ENCODE measurements around the gene HOXC11. TPM values are rescaled to one million over a fixed set of nuclear protein-coding genes. Genes with fewer than 3 reads are reported as not detected.

HOXC11 gene
- total RNA-seq, 3 donors from 2014 or later (not counting 1 experiment from before 2014, with no cell fraction given), result not detected

- DNase-seq (no peak), ATAC-seq (no peak)
- Histone ChIP-seq H3K4me1 (ENCODE audit: control insufficient read depth, insufficient read depth, low read length) (no peaks in the 10 kb centered on the region), H3K4me3 (ENCODE audit: low read length) (no peak overlapping the region), H3K9me3 (ENCODE audit: control insufficient read depth, insufficient read depth, low read length) (no peaks in the 10 kb centered on the region), H3K27ac (ENCODE audit: low read length) (no peak overlapping the region), H3K27me3 (ENCODE audit: control insufficient read depth, insufficient read depth, low read length) (peaks cover 73% of the 10 kb centered on the region), H3K36me3 (ENCODE audit: control insufficient read depth, insufficient read depth, low read length) (no peaks in the 10 kb centered on the region)
- intact Hi-C loops (cut with micrococcal nuclease), result no loop called here
- no peak overlapping the region for H3K27ac Mint-ChIP-seq
- H3K4me1 Mint-ChIP-seq, result peaks cover 0 to under 1% of the 10 kb centered on the region in 2 donors
- WGBS (ENCODE audit: insufficient coverage), result 13% methylated on average over 47 of the region's 51 CpGs
- no peaks in the 10 kb centered on the region for H3K9me3 Mint-ChIP-seq
- peaks cover 81 to 89% of the 10 kb centered on the region in 2 donors for H3K27me3 Mint-ChIP-seq (ENCODE audit: low read depth in 2 of 2)
- H3K4me3 Mint-ChIP-seq, result no peak overlapping the region
- no peak for TF ChIP-seq CTCF (IDR thresholded peaks at IDR 0.05)
- H3K36me3 Mint-ChIP-seq, result no peaks in the 10 kb centered on the region
Measured at GRCh38 chr12:53944907-53945847, 27.7 kb upstream of the HOXC11 start.

GRCh38 chr12:53947743-53948142 is 25.2 kb upstream of the HOXC11 start:
- H3K4me3 Mint-ChIP-seq, result no peak overlapping the region

DNA sequence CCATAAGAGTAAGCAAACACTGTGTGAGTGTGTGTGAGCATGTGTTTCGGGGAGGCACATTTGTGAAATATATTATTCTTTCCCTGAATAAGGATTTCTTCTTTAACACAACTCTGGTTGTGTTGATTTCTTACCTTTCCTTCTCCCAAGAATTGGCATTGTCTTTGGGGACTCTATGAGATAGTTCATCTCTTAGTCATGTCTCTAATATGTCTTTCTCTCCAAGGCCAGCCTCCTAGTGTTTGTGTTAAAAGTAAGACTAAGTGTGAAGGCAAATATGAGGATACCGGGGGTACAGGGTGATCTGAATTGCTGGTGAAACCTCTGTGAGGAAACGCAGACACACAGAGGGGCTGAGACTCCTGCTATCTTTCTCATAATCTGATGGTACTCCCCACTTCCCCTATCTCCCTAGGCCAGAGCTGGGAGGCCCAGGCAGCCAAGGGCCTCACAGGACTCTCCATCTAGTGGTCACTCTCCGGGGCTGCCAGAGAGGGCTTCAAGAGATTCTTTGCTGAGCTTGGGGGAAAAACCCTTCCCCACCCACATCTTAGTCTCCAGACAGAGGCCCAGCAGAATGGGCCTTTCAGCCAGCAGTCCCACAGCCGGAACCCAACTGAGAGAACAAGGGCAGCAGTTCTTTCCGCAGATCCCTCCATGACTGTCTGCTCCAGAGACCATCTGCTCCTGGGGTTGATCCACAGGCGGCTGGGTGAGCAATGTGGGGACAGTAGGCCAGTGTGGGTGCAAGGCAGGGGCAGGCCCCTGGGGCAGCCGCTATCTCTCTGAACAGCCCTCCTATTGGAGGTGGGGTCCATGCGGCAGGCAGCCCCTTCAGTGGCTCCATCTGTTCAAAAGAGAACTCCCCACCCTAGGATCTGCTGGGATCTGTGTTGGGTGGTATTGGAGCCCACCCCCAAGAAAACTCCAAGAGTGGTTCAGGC is 24.0 kb upstream of the HOXC11 start:
- Histone ChIP-seq H3K4me3 (ENCODE audit: low read length) (no peak overlapping the region), H3K36me3 (ENCODE audit: control insufficient read depth, insufficient read depth, low read length) (no peaks in the 10 kb centered on the region), H3K9me3 (ENCODE audit: control insufficient read depth, insufficient read depth, low read length) (no peaks in the 10 kb centered on the region), H3K4me1 (ENCODE audit: control insufficient read depth, insufficient read depth, low read length) (peaks cover 5% of the 10 kb centered on the region), H3K27ac (ENCODE audit: low read length) (no peak overlapping the region), H3K27me3 (ENCODE audit: control insufficient read depth, insufficient read depth, low read length) (peaks cover 82% of the 10 kb centered on the region)
- intact Hi-C loops (cut with micrococcal nuclease), result no loop called here
- no peak for TF ChIP-seq CTCF (IDR thresholded peaks at IDR 0.05)
- H3K4me1 Mint-ChIP-seq, result peaks cover 0 to 5% of the 10 kb centered on the region in 2 donors
- H3K4me3 Mint-ChIP-seq, result no peak overlapping the region
- DNase-seq (no peak), ATAC-seq (no peak)
- no peaks in the 10 kb centered on the region for H3K9me3 Mint-ChIP-seq
- H3K27me3 Mint-ChIP-seq (ENCODE audit: low read depth in 2 of 2), result peaks cover 77 to 80% of the 10 kb centered on the region in 2 donors
- WGBS (ENCODE audit: insufficient coverage), result 24% methylated on average over 7 of the region's 9 CpGs
- no peaks in the 10 kb centered on the region for H3K36me3 Mint-ChIP-seq
- no peak overlapping the region for H3K27ac Mint-ChIP-seq

More at GRCh38 chr12:53947743-53948142, 25.2 kb upstream of the HOXC11 start:
- H3K4me1 ChIP-seq (ENCODE audit: control insufficient read depth, insufficient read depth, low read length), result peaks cover 5% of the 10 kb centered on the region
- H3K4me3 ChIP-seq (ENCODE audit: low read length), result no peak overlapping the region
- Mint-ChIP-seq H3K27me3 (ENCODE audit: low read depth in 2 of 2) (peaks cover 77 to 82% of the 10 kb centered on the region in 2 donors), H3K27ac (no peak overlapping the region), H3K36me3 (no peaks in the 10 kb centered on the region), H3K9me3 (no peaks in the 10 kb centered on the region), H3K4me1 (no peaks in the 10 kb centered on the region)
- DNase-seq (no peak), ATAC-seq (no peak)
- no peaks in the 10 kb centered on the region for H3K9me3 ChIP-seq (ENCODE audit: control insufficient read depth, insufficient read depth, low read length)
- no peaks in the 10 kb centered on the region for H3K36me3 ChIP-seq (ENCODE audit: control insufficient read depth, insufficient read depth, low read length)
- peaks cover 82% of the 10 kb centered on the region for H3K27me3 ChIP-seq (ENCODE audit: control insufficient read depth, insufficient read depth, low read length)
- no peak for TF ChIP-seq CTCF (IDR thresholded peaks at IDR 0.05)
- intact Hi-C loops (cut with micrococcal nuclease), result no loop called here
- no peak overlapping the region for H3K27ac ChIP-seq (ENCODE audit: low read length)

All from natural killer cell (primary cell).